HT-29 (cell line): ENCODE data around the gene PTOV1. TPM values are rescaled to one million over a fixed set of nuclear protein-coding genes. Genes with fewer than 3 reads are reported as not detected.
A peak's percentile ranks its signal among the peaks of the same experiment; 100 is the strongest.
"Not testable (repeated sequence)": the region's sequence is repeated elsewhere in the genome, so short reads cannot be mapped to it uniquely, and the experiment has no call there.

Source experiments
- DNase-seq: peaks from one replicate; pipeline ENCODE4 v3.0.0-alpha.2; 2015; ENCODE audit warnings: low spot score
- total RNA-seq: library from RNA; depleted of rRNA; stranded (reverse); fragments of >200 nt; shearing (Covaris generic); gene quantifications from 2 replicates; pipeline ENCODE4 v1.2.3, GENCODE V29; 2014

PTOV1 gene
- total RNA-seq, 1 experiment from 2014 or later = 218 TPM

- peak; percentile 98 for DNase-seq
Measured at GRCh38 chr19:49817964-49818648, 32.9 kb upstream of the PTOV1 start, which contains the start of gene MED25. TSS of gene MED25 (plus strand) at chr19:49818289. CDS start at chr19:49818342, 53 bp downstream.

GRCh38 chr19:49818649-49819370 is 32.1 kb upstream of the PTOV1 start:
- peak; percentile 46 for DNase-seq

GRCh38 chr19:49819452-49820115 is 31.4 kb upstream of the PTOV1 start:
- not testable (repeated sequence) for DNase-seq

- DNase-seq = no peak
Measured at GRCh38 chr19:49820125-49820524, 30.8 kb upstream of the PTOV1 start.

- DNase-seq = no peak
Measured at GRCh38 chr19:49823472-49823871, 27.5 kb upstream of the PTOV1 start.

GRCh38 chr19:49824662-49825061 is 26.3 kb upstream of the PTOV1 start:
- DNase-seq = no peak

GRCh38 chr19:49827034-49827433 is 23.9 kb upstream of the PTOV1 start:
- no peak for DNase-seq

- DNase-seq = no peak
Measured at GRCh38 chr19:49829200-49829599, 21.8 kb upstream of the PTOV1 start.

GRCh38 chr19:49829721-49830120 is 21.2 kb upstream of the PTOV1 start:
- DNase-seq = no peak

- DNase-seq = no peak
Measured at GRCh38 chr19:49830766-49831165, 20.2 kb upstream of the PTOV1 start.

GRCh38 chr19:49831592-49831991 is 19.4 kb upstream of the PTOV1 start:
- no peak for DNase-seq

- no peak for DNase-seq
Measured at GRCh38 chr19:49832556-49832955, 18.4 kb upstream of the PTOV1 start.

- no peak for DNase-seq
Measured at GRCh38 chr19:49833599-49833998, 17.4 kb upstream of the PTOV1 start.

- no peak for DNase-seq
Measured at GRCh38 chr19:49835562-49835961, 15.4 kb upstream of the PTOV1 start.

- no peak for DNase-seq
Measured at GRCh38 chr19:49836176-49837008, 14.6 kb upstream of the PTOV1 start.

- DNase-seq = no peak
Measured at GRCh38 chr19:49837009-49837310, 14.0 kb upstream of the PTOV1 start.

GRCh38 chr19:49837425-49837824 is 13.5 kb upstream of the PTOV1 start:
- no peak for DNase-seq

GRCh38 chr19:49838885-49839588 is 11.9 kb upstream of the PTOV1 start:
- DNase-seq = no peak

- no peak for DNase-seq
Measured at GRCh38 chr19:49839713-49840112, 11.2 kb upstream of the PTOV1 start.

- DNase-seq = no peak
Measured at GRCh38 chr19:49840321-49840720, 10.6 kb upstream of the PTOV1 start.

- no peak for DNase-seq
Measured at GRCh38 chr19:49840736-49841249, 10.2 kb upstream of the PTOV1 start.
